ENCODE data around the gene TRRAP.

GRCh38 chr7:99037327-99037940, 159.1 kb downstream of the TRRAP start:
- TF ChIP-seq POLR2A (IDR thresholded peaks at IDR 0.05; ENCODE audit: low read length), result no peak
- no peak for TF ChIP-seq GATA1 (IDR thresholded peaks at IDR 0.05; ENCODE audit: low read depth, low read length)

All from erythroblast (primary cell).